GM18520 (cell line): ENCODE results near the gene PHYHD1.
"Not testable (repeated sequence)": the region's sequence is repeated elsewhere in the genome, so short reads cannot be mapped to it uniquely, and the experiment has no call there.

Experiments
- ATAC-seq: cut with Tn5 transposase; IDR thresholded peaks from one replicate; pipeline ENCODE4 v1.9.1; 2021; ENCODE audit not compliant: unreplicated experiment

PHYHD1 gene

DNA sequence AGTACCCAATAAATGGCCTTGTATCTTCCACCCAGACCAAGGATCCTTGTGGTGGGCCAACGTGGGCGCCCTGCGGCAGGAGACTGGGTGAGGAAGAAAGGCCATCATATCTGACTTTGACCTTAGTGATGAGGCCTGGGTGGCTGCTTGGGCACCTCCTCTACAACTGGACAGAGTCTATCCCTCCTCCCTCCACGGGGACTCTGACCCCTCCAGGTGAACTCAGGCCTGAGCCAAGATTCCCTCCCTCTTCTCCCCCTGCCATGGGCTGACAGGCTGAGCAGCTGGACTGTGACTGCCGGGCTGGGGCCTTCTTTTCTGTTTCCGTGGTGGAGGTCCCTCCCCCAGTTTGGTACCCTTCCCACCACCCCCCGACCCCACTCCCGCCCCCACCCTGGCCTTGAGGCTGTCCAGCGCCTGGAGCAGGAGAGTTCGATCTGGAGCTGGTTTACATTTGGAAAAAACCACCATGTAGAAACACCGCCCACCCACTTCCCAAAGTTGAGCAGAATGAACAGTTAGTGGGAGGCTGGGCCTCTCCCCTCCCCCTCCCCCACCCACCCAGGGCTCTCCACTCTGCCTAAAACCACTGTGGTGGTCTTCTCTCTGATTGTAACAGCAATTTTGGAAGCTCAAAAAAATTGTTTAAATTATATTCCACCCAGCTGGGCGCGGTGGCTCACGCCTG, 1.2 kb upstream of the PHYHD1 start:
- ATAC-seq = no peak

DNA sequence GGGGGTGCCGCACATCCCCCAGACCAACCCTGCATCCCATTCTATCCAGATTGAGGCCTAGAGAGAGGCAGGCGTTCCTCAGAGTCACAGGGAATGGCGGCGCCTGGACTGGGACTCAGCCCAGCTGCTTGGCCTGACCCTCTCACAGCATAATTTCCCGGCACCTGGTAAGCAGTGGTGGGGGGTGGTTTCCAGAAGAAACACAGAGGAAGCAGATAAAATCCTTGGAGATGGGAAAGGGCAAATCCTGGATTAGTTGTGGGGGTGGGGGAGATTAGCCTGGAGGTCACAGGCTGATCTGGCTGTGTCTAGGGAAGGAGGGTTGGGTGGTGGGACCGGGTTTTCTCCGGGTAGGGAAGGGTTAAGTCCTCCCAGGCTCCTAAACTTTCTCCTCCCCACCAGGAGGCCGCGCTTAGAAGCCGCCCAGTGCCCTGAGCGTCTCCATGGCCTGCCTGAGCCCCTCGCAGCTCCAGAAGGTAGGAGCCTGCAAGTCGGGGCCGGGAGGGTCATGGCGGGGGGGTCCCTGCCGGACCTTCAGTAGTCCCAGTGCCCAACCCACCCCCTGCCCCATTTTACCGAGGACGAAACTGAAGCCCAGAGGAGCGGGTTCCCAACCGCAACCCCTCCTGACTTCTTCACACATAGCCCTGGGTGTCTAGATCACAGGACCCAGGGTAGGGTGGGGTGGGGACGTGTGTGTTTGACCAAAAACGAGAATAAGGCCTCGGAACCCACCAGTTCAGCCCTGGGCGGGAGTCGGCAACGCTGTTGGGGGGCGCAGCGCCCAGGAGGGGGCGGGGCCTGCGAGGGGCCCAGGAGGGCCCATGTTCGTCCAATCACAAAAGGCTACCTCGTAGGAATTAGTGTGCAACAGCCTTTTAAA, 1.3 kb downstream of the PHYHD1 start:
- ATAC-seq = no peak

DNA sequence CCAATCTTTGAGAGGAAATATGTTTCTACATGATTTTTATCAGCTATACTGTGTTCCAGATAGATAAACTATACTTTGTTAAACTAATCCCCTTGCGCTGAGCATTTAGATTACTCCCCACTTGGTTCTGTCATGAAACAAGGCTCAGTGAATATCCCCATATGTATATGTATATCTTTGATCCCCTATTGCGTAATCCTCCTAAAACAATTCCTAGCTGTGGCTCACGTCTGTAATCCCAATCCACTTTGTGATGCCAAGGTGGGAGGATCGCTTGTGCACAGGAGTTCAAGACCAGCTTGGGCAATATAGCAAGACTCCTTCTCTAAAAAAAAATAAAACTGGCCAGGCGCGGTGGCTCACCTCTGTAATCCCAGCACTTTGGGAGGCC, 2.7 kb downstream of the PHYHD1 start:
- no peak for ATAC-seq

- ATAC-seq = no peak
Measured at GRCh38 chr9:128927731-128928411, 7.1 kb downstream of the PHYHD1 start.

GRCh38 chr9:128928624-128929023, 7.8 kb downstream of the PHYHD1 start:
- no peak for ATAC-seq

DNA sequence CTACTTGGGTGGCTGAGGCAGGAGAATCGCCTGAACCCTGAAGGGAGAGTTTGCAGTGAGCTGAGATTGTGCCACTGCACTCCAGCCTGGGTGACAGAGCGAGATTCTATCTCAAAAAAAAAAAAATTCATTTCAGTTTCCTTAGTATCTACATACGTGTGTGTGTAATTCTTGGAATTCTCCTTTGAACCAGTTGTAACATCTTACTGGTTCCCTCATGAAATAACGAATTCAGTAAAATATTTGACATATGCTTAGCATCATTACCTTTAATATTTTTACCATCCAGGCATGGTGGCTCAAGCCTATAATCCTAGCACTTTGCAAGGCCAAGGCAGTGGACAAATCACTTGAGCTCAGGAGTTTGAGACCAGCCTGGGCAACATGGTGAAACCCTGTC, 8.8 kb downstream of the PHYHD1 start:
- ATAC-seq = no peak

GRCh38 chr9:128933731-128934130, 12.9 kb downstream of the PHYHD1 start:
- no peak for ATAC-seq

DNA sequence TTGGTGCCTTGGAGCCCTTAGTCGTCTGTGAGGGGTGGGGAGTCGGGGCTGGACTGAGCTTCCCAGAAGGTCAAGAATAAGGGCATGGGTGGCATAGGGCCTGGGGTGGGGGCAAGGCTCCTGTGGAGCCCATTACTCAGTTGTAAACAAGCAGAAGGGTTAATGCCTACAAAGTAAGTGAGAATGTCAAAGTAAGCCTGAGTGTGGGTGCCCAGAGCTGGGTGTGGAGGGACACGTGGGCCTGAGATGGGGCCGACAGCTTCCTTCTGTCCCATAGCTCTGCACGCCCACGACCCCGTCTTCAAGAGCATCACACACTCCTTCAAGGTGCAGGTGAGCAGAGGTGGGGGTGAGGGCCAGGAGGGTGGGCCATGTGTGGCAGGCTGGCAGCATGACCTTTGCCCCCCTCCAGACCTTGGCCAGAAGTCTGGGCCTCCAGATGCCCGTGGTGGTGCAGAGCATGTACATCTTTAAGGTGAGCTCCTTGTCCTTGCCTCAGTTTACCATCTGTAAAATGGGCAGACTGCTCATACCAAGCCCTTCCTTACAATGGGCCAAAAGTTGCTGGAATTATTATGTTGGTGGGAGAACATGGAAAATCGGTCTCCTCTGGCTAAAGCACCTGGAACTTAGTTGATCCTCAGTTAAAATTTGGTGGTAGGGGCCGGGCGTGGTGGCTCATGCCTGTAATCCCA, 15.5 kb downstream of the PHYHD1 start:
- ATAC-seq = no peak

- ATAC-seq = no peak
Measured at GRCh38 chr9:128937310-128938165, 16.8 kb downstream of the PHYHD1 start.

DNA sequence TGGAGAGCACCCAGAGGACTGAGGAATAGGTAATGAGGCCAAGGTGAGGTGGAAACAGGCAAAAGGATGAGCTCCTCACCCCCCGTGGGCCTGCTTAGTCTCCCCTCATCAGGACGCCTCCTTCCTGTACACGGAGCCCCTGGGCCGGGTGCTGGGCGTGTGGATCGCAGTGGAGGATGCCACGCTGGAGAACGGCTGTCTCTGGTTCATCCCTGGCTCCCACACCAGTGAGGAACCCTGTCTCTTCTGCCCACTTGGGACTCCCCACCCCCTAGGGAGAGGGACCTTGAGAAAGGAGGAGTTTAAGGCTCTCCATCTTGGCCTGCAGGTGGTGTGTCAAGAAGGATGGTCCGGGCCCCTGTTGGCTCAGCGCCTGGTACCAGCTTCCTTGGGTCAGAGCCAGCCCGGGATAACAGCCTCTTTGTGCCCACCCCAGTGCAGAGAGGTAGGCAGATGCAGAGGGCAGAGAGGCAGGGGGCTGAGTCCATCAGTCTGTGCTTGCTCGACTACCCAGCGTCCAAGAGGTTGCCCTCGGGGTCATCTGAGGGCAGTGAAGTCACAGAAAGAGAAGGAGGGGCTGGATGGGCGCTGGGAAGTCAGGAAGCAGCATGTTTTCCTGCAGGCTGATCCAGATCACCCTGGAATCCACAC, 19.6 kb downstream of the PHYHD1 start:
- ATAC-seq = no peak

GRCh38 chr9:128940946-128941755, 20.4 kb downstream of the PHYHD1 start:
- no peak for ATAC-seq

DNA sequence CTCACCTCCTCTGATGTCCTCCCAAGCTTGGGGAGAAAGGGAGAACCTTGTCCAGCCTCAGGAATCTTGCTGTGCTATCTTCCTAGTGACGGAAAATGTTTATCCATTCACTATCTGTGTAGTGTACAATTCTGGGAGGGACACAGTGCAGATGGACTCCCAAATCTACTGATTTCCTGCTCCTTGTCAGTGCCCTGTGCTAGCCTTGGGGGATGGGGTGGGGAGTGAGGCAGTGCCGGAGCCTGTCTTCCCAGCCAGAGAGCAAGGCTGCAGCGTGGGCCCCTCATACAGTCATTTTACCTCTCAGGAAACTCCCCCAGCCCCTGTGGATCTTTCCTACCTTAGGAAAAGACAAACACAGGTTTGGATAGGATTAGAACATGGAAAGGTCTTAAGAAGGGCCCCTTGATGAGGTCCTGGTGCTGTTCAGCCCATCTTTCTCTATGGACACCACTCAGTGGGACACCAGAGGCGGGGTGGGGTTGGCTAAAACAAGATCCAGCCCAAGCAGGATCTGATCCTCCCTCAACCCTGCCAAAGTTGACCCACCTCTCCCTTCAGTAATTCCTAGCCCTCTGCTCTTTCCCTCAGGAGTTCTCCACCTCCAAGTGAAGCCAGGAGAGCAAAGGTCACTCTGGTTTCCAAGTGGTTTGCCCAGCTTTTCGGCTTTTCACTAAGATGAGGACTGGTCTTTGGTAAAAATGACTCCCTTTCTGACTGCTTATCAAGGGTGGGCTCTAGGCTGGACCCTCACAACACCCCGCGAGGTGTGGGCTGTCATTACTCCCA, 23.2 kb downstream of the PHYHD1 start:
- no peak for ATAC-seq

- not testable (repeated sequence) for ATAC-seq
Measured at GRCh38 chr9:128944966-128945365, 24.2 kb downstream of the PHYHD1 start.

- ATAC-seq = no peak
Measured at GRCh38 chr9:128945798-128946501, 25.2 kb downstream of the PHYHD1 start.

DNA sequence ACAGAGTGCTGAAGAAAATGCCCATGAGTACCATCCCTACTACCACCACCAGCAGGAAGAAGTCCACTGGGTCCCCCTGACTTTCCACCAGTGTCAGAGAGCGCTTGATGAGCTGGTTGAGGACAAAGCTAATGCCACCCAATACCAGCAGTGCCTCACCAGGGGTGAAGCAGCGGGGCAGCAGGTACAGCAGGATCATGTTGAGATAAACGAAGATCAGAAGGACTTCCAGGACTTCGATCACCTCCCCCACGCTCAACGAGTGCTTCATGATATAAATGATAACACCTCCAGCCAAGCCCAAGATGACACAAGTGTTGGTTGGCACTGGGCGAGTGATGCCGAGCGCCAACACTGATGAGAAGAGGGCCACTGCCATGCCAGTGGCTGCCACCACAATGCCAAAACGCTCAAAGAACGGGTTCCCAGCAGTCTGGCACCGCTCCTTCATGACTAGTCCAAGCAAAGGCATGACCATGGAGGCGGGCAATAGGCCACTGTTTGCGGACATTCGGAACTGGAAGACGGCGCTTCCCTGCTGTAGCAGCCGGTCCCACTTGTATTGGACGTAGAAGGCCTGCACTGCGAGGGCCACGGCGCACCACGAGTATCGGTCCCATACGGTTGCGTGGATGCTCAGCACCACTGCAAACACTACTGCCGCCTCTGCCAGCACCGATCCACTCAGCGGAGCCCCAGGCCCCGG, 25.9 kb downstream of the PHYHD1 start:
- ATAC-seq = peak; percentile 8

GRCh38 chr9:128947277-128947526, 26.4 kb downstream of the PHYHD1 start:
- ATAC-seq = no peak
